HG02763 (cell line): ENCODE data around the gene ARHGAP29.

Experiments used
- ATAC-seq: cut with Tn5 transposase; IDR thresholded peaks from one replicate; pipeline ENCODE4 v1.9.1; 2021; ENCODE audit warnings: mild to moderate bottlenecking, moderate library complexity; ENCODE audit not compliant: unreplicated experiment

ARHGAP29 gene

GRCh38 chr1:94237291-94238226 is at the start of gene ARHGAP29:
Gene ARHGAP29, minus strand, starts transcription at chr1:94237584. Its CDS starts 5,973 bp downstream, at chr1:94231611.
- peak; percentile 85 for ATAC-seq

- ATAC-seq: no peak
Observed at GRCh38 chr1:94286864-94287437, 49.6 kb upstream of the ARHGAP29 start.

GRCh38 chr1:94285031-94285654 is 47.8 kb upstream of the ARHGAP29 start:
- ATAC-seq: no peak

- ATAC-seq: no peak
Observed at GRCh38 chr1:94284476-94284875, 47.1 kb upstream of the ARHGAP29 start.

GRCh38 chr1:94283462-94283861 is 46.1 kb upstream of the ARHGAP29 start:
- no peak for ATAC-seq

GRCh38 chr1:94282143-94282711 is 44.8 kb upstream of the ARHGAP29 start:
- ATAC-seq: no peak

GRCh38 chr1:94281361-94282142 is 44.2 kb upstream of the ARHGAP29 start:
- no peak for ATAC-seq

- ATAC-seq: no peak
Observed at GRCh38 chr1:94280541-94280940, 43.2 kb upstream of the ARHGAP29 start.

GRCh38 chr1:94279462-94279861 is 42.1 kb upstream of the ARHGAP29 start:
- no peak for ATAC-seq

- no peak for ATAC-seq
Observed at GRCh38 chr1:94279038-94279437, 41.7 kb upstream of the ARHGAP29 start.

GRCh38 chr1:94276988-94277434 is 39.6 kb upstream of the ARHGAP29 start:
- ATAC-seq: no peak

GRCh38 chr1:94275083-94275482 is 37.7 kb upstream of the ARHGAP29 start:
- ATAC-seq: no peak

GRCh38 chr1:94274561-94274960 is 37.2 kb upstream of the ARHGAP29 start:
- no peak for ATAC-seq

- no peak for ATAC-seq
Observed at GRCh38 chr1:94273111-94273510, 35.7 kb upstream of the ARHGAP29 start.

- ATAC-seq: no peak
Observed at GRCh38 chr1:94272388-94272787, 35.0 kb upstream of the ARHGAP29 start.

- no peak for ATAC-seq
Observed at GRCh38 chr1:94271373-94271772, 34.0 kb upstream of the ARHGAP29 start.

- no peak for ATAC-seq
Observed at GRCh38 chr1:94270801-94271203, 33.4 kb upstream of the ARHGAP29 start.

- ATAC-seq: no peak
Observed at GRCh38 chr1:94269921-94270320, 32.5 kb upstream of the ARHGAP29 start.

GRCh38 chr1:94265906-94266305 is 28.5 kb upstream of the ARHGAP29 start:
- ATAC-seq: no peak

GRCh38 chr1:94265011-94265422 is 27.6 kb upstream of the ARHGAP29 start:
- ATAC-seq: no peak
